ENCODE data around the gene IFFO2.

The IFFO2 gene

DNA sequence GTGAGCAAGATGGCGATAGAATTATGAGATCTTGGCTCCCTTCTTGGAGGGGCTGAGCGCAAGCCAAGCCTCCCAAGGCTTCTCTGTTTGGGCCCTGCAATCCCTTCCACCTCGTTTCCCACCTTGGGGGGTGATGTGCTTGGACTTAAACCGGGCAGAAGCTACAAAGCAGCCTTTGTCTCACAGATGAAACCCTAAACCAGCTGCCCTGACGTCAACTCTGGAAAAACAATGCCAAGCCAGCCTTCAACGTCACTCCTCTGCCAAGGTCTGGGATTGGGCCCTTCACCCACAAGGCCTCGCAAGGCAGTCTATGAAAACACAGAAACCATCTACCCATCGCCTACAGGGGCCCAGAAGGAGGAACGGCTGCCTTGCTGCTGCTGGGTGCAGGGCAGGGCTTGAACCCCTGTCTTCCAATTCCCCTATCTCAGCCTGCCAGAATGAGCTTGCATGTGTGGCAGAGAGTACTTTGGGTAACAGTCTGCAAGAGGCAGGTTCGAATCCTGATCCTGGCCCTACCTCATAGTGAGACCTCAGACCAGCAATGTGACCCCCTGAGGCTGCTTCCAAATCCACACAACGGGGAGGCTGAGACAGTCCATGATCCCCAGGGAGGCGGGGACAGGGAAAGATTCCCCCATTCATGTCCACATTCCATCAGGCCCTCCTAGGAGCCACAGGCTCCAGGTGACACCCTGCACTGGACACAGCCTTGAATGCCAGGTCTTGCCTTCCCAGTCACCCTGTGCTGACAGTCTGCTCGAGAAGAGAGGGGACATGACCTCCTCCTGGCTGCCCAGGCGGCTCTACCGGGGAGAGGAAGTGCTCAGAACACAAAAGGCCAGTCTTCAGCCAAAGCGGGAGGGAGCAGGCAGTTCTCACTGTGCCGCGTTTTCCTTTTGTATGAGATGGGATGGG lies 15.0 kb downstream of the IFFO2 start:
- no peak for DNase-seq
- in situ Hi-C loops (cut with HindIII; ENCODE audit: low pct_ligation_motif_present, low pct_unique_long_range_greater_than_20kb, low sequenced_read_pairs) = no loop called here

DNA sequence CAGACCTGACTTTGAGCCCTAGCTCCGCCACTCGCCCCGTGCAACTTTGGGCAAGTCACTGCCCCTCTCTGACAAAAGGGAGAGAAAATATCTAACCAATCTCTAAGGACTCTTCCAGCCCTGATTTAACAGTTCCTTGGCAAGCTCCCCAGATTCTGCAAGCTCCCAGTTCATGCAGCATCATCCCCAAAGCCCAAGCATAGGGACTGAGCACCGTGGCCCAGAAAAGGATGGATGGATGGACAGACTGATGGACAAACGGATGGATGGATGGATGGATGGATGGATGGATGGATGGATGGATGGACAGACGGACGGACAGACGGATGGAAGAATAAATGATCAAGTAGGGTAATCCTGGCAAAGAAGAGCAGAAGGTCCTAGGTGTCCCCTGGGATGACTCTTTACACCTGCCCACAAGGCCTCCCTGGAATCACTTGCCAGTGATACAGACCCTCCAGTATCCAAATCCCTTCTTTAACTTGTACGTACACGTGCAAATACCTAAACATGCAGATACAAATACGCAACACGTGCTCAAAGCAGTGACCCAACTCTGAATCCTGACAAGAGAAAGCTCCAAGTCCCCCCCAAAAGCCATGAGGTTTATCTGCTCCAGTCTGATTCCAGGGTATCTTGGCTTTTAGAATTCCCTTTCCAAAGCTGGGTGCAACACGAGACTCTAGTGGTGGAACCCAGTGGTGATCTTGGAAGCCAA lies 16.0 kb downstream of the IFFO2 start:
- in situ Hi-C loops (cut with HindIII; ENCODE audit: low pct_ligation_motif_present, low pct_unique_long_range_greater_than_20kb, low sequenced_read_pairs) = no loop called here
- no peak for DNase-seq

DNA sequence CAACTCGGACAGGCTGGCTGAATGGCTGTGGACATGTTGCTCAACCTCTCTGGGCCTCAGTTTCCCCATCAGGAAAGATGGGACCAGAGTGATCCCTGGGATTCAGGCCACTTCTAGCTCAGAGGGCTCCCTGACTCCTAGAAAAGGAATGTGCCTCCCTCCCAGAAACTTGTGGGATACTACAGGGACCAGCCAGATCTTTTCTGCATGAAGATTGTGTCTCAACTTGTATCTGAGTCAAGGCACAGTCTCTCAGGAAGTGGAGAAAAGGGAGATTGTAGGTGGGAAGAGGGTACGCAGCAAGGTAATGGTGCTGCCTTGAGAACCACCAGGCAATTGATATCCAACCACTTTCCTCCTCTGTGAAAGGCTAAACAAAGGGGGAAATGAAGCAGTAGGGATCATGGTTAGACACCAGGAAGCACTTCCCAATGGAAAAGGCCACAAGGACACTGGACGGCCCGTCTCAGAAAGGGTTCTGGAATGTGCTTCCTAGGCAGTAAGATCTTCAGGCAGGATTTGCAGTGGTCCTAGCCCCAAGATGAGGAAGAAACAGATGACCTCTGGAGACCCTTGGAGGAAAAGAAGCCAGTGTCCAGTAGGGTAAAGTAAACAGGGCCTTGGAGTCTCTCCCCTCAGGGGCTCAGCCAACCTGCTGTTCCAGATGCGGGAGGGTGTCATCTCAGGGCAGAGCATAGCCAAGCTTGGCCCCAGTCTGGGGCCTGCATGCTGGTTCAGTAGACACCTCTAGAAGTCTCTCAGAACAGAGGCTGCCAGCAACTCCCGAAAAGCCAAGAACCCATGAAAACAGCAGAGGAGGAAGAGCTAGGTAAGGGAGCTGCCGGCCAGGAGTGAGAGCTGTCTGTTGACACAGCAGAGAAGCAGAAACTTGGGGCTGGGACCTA lies 16.8 kb downstream of the IFFO2 start:
- in situ Hi-C loops (cut with HindIII; ENCODE audit: low pct_ligation_motif_present, low pct_unique_long_range_greater_than_20kb, low sequenced_read_pairs) = no loop called here
- DNase-seq = no peak

DNA sequence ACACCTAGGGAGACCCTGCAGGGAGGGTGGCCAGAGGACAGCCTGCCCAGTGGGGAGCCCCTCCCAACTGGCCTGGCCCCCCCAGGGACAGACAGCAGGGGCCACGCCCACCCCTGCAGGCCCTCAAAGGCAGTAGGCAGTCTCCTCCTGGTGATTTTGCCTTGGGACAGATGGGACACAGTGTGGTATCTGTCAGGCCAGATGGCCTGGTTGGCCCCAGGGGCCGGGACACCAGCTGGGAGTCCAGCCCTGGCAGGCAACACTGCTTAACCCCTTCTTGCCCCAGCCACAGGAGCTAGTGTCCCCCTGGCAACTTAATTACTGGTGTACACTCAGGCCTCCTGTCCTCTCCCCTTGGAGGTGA lies 17.8 kb downstream of the IFFO2 start:
- in situ Hi-C loops (cut with HindIII; ENCODE audit: low pct_ligation_motif_present, low pct_unique_long_range_greater_than_20kb, low sequenced_read_pairs) = no loop called here
- DNase-seq = no peak

DNA sequence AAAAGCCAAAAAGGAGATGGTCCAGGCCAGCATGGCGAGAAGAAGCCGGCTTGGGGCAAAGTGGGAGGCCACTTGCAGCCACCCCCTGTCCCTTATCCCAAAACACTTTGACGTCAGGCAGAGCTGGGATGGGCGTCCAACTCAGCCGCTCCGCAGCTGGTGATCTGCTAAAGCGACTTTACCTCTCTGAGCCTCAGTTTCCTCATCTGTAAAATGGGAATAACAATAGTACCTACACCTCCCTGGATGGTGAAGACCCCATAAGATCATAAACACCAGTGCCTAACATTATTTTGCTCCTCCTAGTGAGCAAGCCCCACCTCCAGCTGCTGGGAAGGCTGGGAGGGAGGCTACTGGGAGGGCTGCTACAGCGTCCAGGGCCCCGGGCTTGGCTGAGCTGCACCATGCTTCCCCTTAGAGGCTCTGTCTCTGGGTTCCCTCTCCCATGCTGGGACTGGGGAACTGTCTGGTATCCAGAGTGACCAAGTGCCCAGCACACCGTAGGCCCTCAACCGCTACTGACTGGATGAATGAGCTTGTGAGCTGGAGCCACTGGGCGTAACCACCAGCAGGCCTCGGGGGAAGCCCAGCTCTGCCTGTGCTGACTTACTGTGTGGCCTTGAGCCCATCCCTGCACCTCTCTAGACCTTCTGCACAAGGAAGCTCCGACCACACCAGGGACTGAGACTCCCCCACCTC lies 18.3 kb downstream of the IFFO2 start:
- peak; percentile 74 for DNase-seq
- in situ Hi-C loops (cut with HindIII; ENCODE audit: low pct_ligation_motif_present, low pct_unique_long_range_greater_than_20kb, low sequenced_read_pairs) = no loop called here

DNA sequence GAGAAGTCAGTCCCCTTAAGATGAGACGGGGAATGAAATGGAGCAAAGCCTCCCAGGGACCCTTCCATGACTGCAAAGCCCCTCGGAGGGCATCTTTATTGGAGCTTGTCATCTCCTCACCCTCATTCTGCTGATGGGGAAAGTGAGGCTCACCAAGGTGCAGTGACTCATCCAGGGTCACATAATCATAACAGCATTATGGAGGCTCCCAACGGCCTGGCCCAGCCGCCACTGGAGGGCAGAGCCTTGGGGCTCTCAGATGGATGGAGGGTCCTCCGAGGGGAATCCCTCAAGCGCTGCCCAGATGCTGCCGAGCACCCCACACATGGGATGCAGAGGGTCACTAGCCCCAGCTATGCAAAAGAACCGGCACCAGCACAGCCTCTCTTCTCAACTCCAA lies 18.9 kb downstream of the IFFO2 start:
- DNase-seq = no peak

DNA sequence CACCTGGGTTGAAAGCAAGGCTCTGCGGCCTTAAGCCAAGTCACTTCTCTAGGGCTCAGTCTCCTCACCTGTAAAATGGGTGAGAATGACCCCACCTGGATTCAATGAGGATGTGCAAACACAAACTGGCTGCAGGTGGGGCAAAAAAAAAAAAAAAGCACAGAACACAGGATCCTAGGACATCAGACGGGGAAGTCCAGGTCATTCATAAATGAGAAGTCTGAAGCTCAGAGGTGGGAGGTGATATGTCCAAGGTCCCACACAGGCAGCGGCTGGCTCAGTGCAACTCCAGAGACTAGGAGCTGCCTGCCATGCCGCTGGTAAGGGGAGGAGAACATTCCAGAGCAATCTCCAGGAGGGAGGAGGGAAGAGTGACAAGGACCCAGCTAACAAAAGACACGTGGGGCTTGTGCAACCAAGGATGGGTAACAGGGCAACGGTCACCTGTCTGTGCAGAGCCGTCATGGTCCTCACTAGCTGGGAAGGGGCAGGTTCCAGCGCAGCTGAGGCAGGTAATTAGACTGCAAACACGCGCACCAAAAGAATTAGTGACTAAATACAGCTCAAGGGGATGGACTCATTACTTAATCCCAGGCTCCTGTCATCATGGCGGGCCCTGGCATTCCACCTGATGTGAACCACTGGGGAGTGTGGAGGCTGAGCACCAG lies 19.5 kb downstream of the IFFO2 start:
- DNase-seq = no peak
- in situ Hi-C loops (cut with HindIII; ENCODE audit: low pct_ligation_motif_present, low pct_unique_long_range_greater_than_20kb, low sequenced_read_pairs) = no loop called here

More for the DNA sequence above, 18.9 kb downstream of the IFFO2 start:
- in situ Hi-C loops (cut with HindIII; ENCODE audit: low pct_ligation_motif_present, low pct_unique_long_range_greater_than_20kb, low sequenced_read_pairs) = no loop called here

DNA sequence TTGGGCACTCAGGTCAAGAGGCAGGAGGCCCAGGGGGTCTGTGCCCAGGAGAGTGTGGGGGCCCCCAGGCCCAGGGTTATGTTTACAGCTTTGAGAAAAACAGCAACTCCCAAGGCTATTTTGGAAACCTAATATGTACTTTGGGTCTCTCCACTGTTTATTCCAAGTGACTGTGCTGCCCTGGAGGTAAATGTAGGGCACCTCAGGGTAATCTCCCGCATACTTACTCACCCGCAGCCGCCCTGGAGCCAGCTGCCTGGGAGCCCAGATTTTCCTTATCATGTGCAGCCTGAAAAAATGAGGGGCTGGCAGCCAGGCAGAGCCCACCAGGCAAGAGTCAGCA lies 20.0 kb downstream of the IFFO2 start:
- DNase-seq = no peak
- in situ Hi-C loops (cut with HindIII; ENCODE audit: low pct_ligation_motif_present, low pct_unique_long_range_greater_than_20kb, low sequenced_read_pairs) = no loop called here

DNA sequence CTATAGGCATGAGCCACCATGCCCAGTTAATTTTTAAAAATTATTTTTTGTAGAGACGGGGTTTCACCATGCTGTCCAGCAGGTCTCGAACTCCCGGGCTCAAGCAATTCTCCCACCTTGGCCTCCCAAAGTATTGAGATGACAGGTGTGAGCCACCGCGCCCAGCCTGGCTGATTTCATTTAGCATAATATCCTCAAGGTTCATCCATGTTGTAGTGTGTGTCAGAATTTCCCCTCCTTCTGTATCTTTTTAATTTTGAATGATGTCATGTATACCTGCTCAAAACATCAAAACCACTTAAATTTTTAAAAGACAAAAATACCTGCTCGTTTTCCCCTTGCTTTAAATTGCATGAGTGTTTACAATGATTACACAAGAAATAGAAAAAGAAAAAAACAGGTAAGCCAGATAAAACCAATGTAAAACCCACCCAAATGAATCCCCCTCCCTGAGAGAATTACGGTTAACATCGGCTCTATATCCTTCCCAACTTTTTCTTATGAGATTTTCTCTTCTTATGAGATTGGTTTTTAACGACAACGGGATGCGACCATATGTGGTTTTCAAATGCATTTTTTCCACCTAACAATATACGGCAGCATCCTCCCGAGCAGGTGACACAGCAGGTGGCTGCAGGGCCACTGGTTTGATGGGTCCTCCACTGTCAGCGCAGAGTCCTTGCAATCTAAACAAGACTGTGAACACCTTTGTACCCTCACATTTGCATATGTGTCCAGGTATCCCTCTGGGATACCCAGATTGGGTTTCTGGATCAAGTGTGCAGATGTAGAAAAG lies 22.1 kb downstream of the IFFO2 start:
- in situ Hi-C loops (cut with HindIII; ENCODE audit: low pct_ligation_motif_present, low pct_unique_long_range_greater_than_20kb, low sequenced_read_pairs) = no loop called here
- DNase-seq = no peak

DNA sequence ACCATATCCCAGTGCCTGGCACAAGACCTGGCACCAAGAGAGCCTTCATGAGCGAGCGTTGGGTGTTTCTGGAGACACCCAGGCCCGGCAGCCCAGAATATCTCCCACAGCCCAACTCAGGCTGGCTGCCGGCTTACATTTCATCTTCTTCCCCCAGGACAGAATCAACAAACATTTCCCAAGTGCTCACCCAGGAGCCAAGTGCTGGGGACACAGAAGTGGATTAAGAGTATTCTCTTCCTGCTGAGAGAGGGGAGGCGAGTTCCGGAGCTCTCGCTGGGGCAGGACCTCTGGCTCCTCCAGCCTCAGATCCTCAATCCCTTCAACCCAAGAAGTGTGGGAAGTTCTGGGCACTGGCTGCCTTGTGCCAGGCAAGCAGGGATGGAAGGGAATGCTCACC lies 23.6 kb downstream of the IFFO2 start:
- no peak for DNase-seq
- in situ Hi-C loops (cut with HindIII; ENCODE audit: low pct_ligation_motif_present, low pct_unique_long_range_greater_than_20kb, low sequenced_read_pairs) = no loop called here

DNA sequence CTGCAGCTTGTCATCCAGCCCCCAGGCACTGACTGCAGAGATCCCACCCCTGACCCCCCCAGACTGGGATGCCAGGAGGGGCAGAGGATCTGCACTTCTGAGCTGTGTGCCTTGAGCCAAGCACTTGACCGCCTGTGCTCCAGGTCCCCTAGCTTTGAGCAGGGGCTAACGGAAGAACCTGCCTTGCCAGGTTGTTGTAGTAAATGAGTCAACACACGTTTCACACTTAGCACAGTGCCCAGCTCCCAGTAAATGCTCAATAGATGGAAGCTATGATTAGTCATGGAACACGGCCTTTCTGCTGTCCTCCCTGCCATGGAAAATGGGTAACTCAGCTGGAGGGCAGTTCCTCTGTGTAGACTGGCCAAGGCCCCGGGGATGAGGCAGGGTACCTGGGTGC lies 24.1 kb downstream of the IFFO2 start:
- DNase-seq = no peak
- in situ Hi-C loops (cut with HindIII; ENCODE audit: low pct_ligation_motif_present, low pct_unique_long_range_greater_than_20kb, low sequenced_read_pairs) = no loop called here

DNA sequence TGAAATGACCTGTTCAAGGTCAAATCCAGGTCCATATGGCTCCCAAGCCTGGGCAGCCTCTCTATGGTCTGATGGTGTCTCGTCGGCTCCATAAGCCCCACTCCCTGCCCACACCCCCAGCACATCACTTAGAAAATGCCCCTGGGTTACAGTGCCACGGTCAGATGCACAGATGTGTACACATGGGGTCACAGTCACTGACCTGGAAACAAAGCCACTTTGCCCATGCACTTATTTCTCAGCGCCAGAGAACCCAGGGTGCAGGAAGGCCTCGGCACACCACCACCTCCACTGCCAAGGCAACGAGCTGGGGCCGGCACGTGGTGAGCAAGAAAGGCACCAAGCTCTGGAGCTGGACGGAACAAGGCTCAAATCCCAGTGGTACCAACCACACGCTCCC lies 24.7 kb downstream of the IFFO2 start:
- no peak for DNase-seq
- in situ Hi-C loops (cut with HindIII; ENCODE audit: low pct_ligation_motif_present, low pct_unique_long_range_greater_than_20kb, low sequenced_read_pairs) = no loop called here

DNA sequence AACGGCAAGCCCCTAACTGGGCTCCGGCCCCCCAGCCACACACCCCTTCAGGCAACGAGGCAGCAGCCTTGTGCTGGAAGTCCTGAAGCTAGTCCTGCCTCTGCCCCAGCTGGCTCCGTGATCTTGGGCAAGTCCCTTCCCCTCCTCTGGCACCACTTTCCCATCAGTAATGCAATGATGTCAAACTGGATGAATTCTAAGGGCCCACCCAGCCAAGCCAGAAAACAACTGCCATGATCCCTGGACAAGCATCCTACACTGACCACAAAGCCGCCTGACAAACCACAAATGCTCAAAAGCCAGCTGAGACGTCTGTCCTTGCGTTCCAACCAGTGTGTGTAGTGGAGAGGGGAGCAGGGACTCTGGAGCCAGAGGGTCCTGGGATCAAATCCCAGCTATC lies 26.8 kb downstream of the IFFO2 start:
- DNase-seq = no peak
- in situ Hi-C loops (cut with HindIII; ENCODE audit: low pct_ligation_motif_present, low pct_unique_long_range_greater_than_20kb, low sequenced_read_pairs) = no loop called here

DNA sequence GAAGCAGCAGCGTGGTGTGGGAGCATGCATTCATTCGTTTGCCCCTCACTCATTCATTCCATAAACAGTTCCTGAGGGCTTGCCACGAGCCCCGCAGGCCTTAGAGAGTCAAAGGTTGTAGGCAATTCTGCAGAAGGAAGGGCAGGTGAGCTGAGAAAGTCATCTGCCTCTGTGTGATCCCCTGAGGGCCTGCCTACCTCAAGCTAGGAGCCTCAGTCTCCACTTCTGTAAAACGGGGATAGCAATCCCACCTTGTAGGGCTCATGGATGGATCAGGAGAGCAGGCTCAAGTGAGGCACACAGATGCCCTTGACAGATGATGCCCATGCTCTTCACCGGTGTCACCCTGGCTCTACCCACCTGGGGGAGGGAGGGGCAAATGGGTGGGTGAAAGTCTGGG lies 27.5 kb downstream of the IFFO2 start:
- in situ Hi-C loops (cut with HindIII; ENCODE audit: low pct_ligation_motif_present, low pct_unique_long_range_greater_than_20kb, low sequenced_read_pairs) = no loop called here
- DNase-seq = no peak

DNA sequence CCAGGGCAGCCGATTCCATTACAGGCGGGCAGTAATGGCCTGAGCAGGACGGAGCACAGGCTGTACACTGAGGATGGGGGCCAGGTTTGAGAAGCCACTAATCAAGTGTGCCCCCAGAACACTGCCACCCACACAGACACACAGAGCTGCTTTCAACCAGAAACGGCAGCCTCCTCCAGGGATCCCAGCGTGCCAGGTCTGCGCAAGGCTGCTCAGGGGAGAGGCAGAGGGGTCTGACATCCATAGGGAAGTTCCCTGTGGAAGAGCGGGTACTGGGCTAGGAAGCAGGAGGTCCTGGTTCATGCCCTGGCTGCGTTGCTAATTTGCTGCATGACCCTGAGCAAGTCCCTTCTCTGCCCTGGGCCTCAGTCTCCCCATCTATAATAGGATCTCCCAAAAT lies 28.1 kb downstream of the IFFO2 start:
- in situ Hi-C loops (cut with HindIII; ENCODE audit: low pct_ligation_motif_present, low pct_unique_long_range_greater_than_20kb, low sequenced_read_pairs) = no loop called here
- DNase-seq = no peak

DNA sequence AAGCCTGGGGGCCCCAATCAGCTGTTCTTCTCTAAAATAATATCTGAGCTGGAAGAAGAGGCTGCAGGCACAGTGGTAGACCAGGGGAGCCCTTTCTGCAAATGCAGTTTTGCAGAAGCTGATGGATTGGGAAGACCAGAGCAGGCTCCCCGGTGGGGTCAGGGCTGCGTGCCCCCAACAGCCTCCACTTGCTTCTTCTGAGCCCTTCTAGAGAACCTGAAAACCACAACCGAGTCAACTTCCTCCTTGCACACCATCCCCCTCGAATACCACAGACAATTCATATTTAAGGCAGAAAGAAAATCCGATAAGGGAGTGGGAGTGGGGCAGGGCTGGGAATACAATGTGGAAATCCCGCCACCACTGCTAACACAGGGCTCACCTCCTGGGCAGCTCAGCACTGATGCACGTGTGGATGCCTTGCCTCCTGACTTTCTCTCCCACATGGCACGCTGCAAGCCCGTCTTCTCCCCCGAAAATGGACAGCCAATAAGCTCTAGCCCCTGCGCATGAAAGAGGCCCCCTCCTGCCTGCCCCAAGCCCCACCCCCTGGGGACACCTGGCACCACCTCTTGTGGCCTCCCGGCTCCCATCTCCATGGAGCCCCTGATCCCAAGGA lies 28.7 kb downstream of the IFFO2 start:
- in situ Hi-C loops (cut with HindIII; ENCODE audit: low pct_ligation_motif_present, low pct_unique_long_range_greater_than_20kb, low sequenced_read_pairs) = no loop called here
- no peak for DNase-seq

DNA sequence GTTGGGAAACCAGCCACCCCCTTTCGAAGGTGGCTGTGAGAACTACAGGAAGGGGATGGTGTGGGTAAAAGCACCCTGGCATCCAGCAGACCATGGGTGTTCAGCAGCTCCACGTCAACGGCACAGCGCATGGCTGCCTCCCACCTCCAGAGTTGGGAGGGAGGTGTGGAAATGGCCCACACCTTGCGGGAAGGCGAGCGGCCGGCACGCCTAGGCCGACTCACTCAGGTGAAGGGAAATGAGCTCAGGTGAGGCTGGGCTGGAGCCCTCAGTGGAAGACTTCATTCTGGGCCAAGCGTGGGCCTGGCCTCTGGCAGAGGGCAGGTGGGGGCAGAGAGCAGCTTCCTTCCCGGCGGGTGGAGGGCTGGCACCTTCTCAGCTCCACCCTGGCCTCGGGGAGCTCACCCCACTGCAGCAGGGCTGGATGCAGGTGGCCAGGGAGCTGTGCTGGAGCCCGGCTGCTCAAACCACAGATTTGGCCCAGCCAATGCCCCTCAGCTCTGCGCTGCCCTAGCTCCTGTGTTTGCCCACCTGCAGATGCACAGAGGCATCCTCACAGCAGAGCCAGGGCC lies 29.3 kb downstream of the IFFO2 start:
- DNase-seq = no peak
- in situ Hi-C loops (cut with HindIII; ENCODE audit: low pct_ligation_motif_present, low pct_unique_long_range_greater_than_20kb, low sequenced_read_pairs) = no loop called here

All from ACHN (cell line).